H1 (cell line): ENCODE data around the gene WDR90. TPM values are rescaled to one million over a fixed set of nuclear protein-coding genes. Genes with fewer than 3 reads are reported as not detected.

Experiments
- SIX5 ChIP-seq: IDR thresholded peaks from 2 replicates; pipeline ENCODE4 v1.6.1; 2011; ENCODE audit warnings: mild to moderate bottlenecking, low read depth, low read length
- SP4 ChIP-seq: IDR thresholded peaks from 2 replicates; pipeline ENCODE4 v1.6.1; 2012; ENCODE audit warnings: low read length, inconsistent platforms
- TBP ChIP-seq: IDR thresholded peaks from 2 replicates; pipeline ENCODE4 v1.6.1; 2011; ENCODE audit warnings: low read depth, low read length, improper control_type of control experiment
- TCF12 ChIP-seq: IDR thresholded peaks from 2 replicates; pipeline ENCODE4 v1.6.1; 2011; ENCODE audit warnings: low read depth, mild to moderate bottlenecking, low read length
- polyA plus RNA-seq, 7 experiments: library from polyadenylated mRNA; depleted of rRNA in 3 of 7; stranded (reverse) in 5 of 7; unstranded in 2 of 7; fragments of >200 nt in 5 of 7; fragments of 200-250 nt in 2 of 7; gene quantifications; 1 replicate in 5 of 7; 2 replicates in 1 of 7; 4 replicates in 1 of 7; pipeline versions ENCODE4 v1.2.1 to v1.2.3, GENCODE V29; 2011 to 2013; ENCODE audit warnings: missing spikeins in 2 of 7, mixed read lengths in 2 of 7
- total RNA-seq: library from RNA; stranded (reverse); fragmentation: NEBNext Ultra II Directional; extraction: Animal tissue kit (Norgen Biotek cat#: 25700); gene quantifications from 2 replicates; pipeline ENCODE4 v1.2.1, GENCODE V29; 2021
- TF ChIP-seq, protein P1 (sequence below): fragments of 300-600 bp; sonication (generic); IDR thresholded peaks from 2 replicates; pipeline ENCODE4 v1.7.1; 2012; ENCODE audit warnings: low read length, moderate library complexity, mild to moderate bottlenecking, inconsistent platforms; ENCODE audit not compliant: insufficient replicate concordance
- TF ChIP-seq, protein P2 (sequence below): IDR thresholded peaks from 2 replicates; pipeline ENCODE4 v1.6.1; 2012; ENCODE audit warnings: low read length, inconsistent platforms

The WDR90 gene
- total and polyA plus RNA-seq, 2 of the 8 experiments (the other 6 are each of a cell fraction or from before 2014, with no cell fraction given): 24.0 to 47.2 TPM

DNA sequence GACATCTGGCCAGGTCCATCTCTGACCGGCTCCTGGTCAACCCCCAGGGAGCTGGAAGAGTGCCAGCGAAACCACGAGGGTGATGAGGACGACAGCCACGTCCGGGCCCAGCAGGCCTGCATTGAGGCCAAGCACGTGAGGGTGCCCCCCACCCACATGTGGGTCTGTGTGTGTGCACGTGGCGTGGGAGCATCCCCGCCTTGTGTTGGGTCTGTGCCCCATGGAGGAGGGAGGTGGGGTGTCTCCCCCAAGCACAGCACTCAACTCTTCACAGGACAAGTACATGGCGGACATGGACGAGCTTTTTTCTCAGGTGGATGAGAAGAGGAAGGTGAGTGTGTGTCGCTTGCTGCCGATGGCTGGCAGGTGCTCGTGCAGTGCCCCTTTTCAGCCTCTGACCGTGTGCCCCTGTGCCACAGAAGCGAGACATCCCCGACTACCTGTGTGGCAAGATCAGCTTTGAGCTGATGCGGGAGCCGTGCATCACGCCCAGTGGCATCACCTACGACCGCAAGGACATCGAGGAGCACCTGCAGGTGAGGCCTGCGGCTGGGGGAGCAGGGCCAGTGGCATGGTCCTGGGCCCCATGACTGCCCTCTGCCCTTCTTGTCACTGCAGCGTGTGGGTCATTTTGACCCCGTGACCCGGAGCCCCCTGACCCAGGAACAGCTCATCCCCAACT, 32.7 kb downstream of the WDR90 start (continued):
- TF ChIP-seq, protein P1, sequence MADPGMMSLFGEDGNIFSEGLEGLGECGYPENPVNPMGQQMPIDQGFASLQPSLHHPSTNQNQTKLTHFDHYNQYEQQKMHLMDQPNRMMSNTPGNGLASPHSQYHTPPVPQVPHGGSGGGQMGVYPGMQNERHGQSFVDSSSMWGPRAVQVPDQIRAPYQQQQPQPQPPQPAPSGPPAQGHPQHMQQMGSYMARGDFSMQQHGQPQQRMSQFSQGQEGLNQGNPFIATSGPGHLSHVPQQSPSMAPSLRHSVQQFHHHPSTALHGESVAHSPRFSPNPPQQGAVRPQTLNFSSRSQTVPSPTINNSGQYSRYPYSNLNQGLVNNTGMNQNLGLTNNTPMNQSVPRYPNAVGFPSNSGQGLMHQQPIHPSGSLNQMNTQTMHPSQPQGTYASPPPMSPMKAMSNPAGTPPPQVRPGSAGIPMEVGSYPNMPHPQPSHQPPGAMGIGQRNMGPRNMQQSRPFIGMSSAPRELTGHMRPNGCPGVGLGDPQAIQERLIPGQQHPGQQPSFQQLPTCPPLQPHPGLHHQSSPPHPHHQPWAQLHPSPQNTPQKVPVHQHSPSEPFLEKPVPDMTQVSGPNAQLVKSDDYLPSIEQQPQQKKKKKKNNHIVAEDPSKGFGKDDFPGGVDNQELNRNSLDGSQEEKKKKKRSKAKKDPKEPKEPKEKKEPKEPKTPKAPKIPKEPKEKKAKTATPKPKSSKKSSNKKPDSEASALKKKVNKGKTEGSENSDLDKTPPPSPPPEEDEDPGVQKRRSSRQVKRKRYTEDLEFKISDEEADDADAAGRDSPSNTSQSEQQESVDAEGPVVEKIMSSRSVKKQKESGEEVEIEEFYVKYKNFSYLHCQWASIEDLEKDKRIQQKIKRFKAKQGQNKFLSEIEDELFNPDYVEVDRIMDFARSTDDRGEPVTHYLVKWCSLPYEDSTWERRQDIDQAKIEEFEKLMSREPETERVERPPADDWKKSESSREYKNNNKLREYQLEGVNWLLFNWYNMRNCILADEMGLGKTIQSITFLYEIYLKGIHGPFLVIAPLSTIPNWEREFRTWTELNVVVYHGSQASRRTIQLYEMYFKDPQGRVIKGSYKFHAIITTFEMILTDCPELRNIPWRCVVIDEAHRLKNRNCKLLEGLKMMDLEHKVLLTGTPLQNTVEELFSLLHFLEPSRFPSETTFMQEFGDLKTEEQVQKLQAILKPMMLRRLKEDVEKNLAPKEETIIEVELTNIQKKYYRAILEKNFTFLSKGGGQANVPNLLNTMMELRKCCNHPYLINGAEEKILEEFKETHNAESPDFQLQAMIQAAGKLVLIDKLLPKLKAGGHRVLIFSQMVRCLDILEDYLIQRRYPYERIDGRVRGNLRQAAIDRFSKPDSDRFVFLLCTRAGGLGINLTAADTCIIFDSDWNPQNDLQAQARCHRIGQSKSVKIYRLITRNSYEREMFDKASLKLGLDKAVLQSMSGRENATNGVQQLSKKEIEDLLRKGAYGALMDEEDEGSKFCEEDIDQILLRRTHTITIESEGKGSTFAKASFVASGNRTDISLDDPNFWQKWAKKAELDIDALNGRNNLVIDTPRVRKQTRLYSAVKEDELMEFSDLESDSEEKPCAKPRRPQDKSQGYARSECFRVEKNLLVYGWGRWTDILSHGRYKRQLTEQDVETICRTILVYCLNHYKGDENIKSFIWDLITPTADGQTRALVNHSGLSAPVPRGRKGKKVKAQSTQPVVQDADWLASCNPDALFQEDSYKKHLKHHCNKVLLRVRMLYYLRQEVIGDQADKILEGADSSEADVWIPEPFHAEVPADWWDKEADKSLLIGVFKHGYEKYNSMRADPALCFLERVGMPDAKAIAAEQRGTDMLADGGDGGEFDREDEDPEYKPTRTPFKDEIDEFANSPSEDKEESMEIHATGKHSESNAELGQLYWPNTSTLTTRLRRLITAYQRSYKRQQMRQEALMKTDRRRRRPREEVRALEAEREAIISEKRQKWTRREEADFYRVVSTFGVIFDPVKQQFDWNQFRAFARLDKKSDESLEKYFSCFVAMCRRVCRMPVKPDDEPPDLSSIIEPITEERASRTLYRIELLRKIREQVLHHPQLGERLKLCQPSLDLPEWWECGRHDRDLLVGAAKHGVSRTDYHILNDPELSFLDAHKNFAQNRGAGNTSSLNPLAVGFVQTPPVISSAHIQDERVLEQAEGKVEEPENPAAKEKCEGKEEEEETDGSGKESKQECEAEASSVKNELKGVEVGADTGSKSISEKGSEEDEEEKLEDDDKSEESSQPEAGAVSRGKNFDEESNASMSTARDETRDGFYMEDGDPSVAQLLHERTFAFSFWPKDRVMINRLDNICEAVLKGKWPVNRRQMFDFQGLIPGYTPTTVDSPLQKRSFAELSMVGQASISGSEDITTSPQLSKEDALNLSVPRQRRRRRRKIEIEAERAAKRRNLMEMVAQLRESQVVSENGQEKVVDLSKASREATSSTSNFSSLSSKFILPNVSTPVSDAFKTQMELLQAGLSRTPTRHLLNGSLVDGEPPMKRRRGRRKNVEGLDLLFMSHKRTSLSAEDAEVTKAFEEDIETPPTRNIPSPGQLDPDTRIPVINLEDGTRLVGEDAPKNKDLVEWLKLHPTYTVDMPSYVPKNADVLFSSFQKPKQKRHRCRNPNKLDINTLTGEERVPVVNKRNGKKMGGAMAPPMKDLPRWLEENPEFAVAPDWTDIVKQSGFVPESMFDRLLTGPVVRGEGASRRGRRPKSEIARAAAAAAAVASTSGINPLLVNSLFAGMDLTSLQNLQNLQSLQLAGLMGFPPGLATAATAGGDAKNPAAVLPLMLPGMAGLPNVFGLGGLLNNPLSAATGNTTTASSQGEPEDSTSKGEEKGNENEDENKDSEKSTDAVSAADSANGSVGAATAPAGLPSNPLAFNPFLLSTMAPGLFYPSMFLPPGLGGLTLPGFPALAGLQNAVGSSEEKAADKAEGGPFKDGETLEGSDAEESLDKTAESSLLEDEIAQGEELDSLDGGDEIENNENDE: no peak
- TF ChIP-seq, protein P2, sequence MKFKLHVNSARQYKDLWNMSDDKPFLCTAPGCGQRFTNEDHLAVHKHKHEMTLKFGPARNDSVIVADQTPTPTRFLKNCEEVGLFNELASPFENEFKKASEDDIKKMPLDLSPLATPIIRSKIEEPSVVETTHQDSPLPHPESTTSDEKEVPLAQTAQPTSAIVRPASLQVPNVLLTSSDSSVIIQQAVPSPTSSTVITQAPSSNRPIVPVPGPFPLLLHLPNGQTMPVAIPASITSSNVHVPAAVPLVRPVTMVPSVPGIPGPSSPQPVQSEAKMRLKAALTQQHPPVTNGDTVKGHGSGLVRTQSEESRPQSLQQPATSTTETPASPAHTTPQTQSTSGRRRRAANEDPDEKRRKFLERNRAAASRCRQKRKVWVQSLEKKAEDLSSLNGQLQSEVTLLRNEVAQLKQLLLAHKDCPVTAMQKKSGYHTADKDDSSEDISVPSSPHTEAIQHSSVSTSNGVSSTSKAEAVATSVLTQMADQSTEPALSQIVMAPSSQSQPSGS: no peak
- TF ChIP-seq SIX5: no peak
- no peak for TF ChIP-seq TBP
- TF ChIP-seq SP4: no peak
- TF ChIP-seq TCF12: no peak
- TF ChIP-seq, all 59 proteins: peak for 0
